GM12878 (cell line): Measurements from ENCODE around the gene NCKAP5. TPM values are rescaled to one million over a fixed set of nuclear protein-coding genes. Genes with fewer than 3 reads are reported as not detected.

Experiments
- ATF7 ChIP-seq: fragments of 450-650 bp; IDR thresholded peaks from 2 replicates; pipeline ENCODE4 v1.6.1; 2016; ENCODE audit warnings: low read depth, mild to moderate bottlenecking
- BCL11A ChIP-seq: IDR thresholded peaks from 2 replicates; pipeline ENCODE4 v1.6.1; 2011; ENCODE audit warnings: low read depth, low read length
- BHLHE40 ChIP-seq, 2 experiments: fragments of 450-650 bp in 1 of 2; IDR thresholded peaks; 2 replicates each; pipeline ENCODE4 v1.6.1; 2011 to 2017; ENCODE audit warnings: low read depth in 2 of 2, borderline replicate concordance in 1 of 2, improper control_type of control experiment in 1 of 2, low read length in 1 of 2, mild to moderate bottlenecking in 1 of 2
- BMI1 ChIP-seq: fragments of 450-650 bp; IDR thresholded peaks from 2 replicates; pipeline ENCODE4 v1.6.1; 2016; ENCODE audit warnings: mild to moderate bottlenecking, moderate library complexity, borderline replicate concordance
- CBX3 ChIP-seq: fragments of 200-600 bp; sonication (generic); IDR thresholded peaks from 2 replicates; pipeline ENCODE4 v1.6.1; 2016; ENCODE audit warnings: low read depth, borderline replicate concordance
- CHD4 ChIP-seq: fragments of 200-600 bp; sonication (generic); IDR thresholded peaks from 2 replicates; pipeline ENCODE4 v1.6.1; 2016; ENCODE audit warnings: mild to moderate bottlenecking
- CREB1 ChIP-seq: IDR thresholded peaks from 2 replicates; pipeline ENCODE4 v1.6.1; 2012; ENCODE audit warnings: low read depth, mild to moderate bottlenecking, inconsistent platforms
- EED ChIP-seq: sonication (generic); IDR thresholded peaks from 2 replicates; pipeline ENCODE4 v1.6.1; 2016; ENCODE audit warnings: antibody characterized with exemption, low read depth
- EGR1 ChIP-seq, 2 experiments: IDR thresholded peaks; 1 replicate in 1 of 2; 2 replicates in 1 of 2; pipeline ENCODE4 v1.6.1; 2011 to 2012; ENCODE audit warnings: low read depth in 2 of 2, low read length in 2 of 2, borderline replicate concordance in 1 of 2, mild to moderate bottlenecking in 1 of 2, moderate library complexity in 1 of 2
- FOXK2 ChIP-seq: fragments of 450-650 bp; IDR thresholded peaks from 2 replicates; pipeline ENCODE4 v1.6.1; 2017; ENCODE audit warnings: mild to moderate bottlenecking, moderate library complexity
- MEF2A ChIP-seq: IDR thresholded peaks from 2 replicates; pipeline ENCODE4 v1.6.1; 2011; ENCODE audit warnings: low read depth, mild to moderate bottlenecking, low read length, moderate library complexity; ENCODE audit not compliant: insufficient read depth
- MEF2B ChIP-seq: fragments of 450-650 bp; IDR thresholded peaks from 2 replicates; pipeline ENCODE4 v1.6.1; 2018; ENCODE audit warnings: mild to moderate bottlenecking, moderate library complexity; ENCODE audit not compliant: partially characterized antibody, poor library complexity, severe bottlenecking
- MYB ChIP-seq: fragments of 150-350 bp; IDR thresholded peaks from 2 replicates; pipeline ENCODE4 v1.6.1; 2014; ENCODE audit warnings: mild to moderate bottlenecking, low read depth, low read length, borderline replicate concordance
- SMAD1 ChIP-seq: fragments of 450-650 bp; IDR thresholded peaks from 2 replicates; pipeline ENCODE4 v1.6.1; 2018; ENCODE audit warnings: mild to moderate bottlenecking, low read depth; ENCODE audit not compliant: partially characterized antibody
- SPI1 ChIP-seq: IDR thresholded peaks from 2 replicates; pipeline ENCODE4 v1.6.1; 2011; ENCODE audit warnings: low read depth, mild to moderate bottlenecking, low read length, moderate library complexity, borderline replicate concordance; ENCODE audit not compliant: insufficient read depth
- SUZ12 ChIP-seq: fragments of 200-600 bp; sonication (generic); IDR thresholded peaks from one replicate; pipeline ENCODE4 v1.6.1; 2018; ENCODE audit warnings: antibody characterized with exemption, mild to moderate bottlenecking; ENCODE audit not compliant: unreplicated experiment
- TCF7 ChIP-seq: IDR thresholded peaks from 2 replicates; pipeline ENCODE4 v1.6.1; 2014; ENCODE audit warnings: antibody characterized with exemption, borderline replicate concordance
- YY1 ChIP-seq: IDR thresholded peaks from 2 replicates; pipeline ENCODE4 v1.6.1; 2011; ENCODE audit warnings: low read depth, mild to moderate bottlenecking, low read length
- ZNF217 ChIP-seq: fragments of 450-650 bp; IDR thresholded peaks from 2 replicates; pipeline ENCODE4 v1.6.1; 2017; ENCODE audit warnings: antibody characterized with exemption, mild to moderate bottlenecking
- ZNF24 ChIP-seq: fragments of 450-650 bp; IDR thresholded peaks from 2 replicates; pipeline ENCODE4 v1.6.1; 2017; ENCODE audit warnings: antibody characterized with exemption, mild to moderate bottlenecking
- ZNF274 ChIP-seq: IDR thresholded peaks from one replicate; pipeline ENCODE4 v1.8.0; 2011; ENCODE audit not compliant: insufficient read length, insufficient read depth
- ZNF384 ChIP-seq: IDR thresholded peaks from 2 replicates; pipeline ENCODE4 v1.6.1; 2012; ENCODE audit warnings: low read depth, mild to moderate bottlenecking, low read length, improper control_type of control experiment, borderline replicate concordance
- polyA plus RNA-seq, 11 experiments: library from polyadenylated mRNA; depleted of rRNA in 4 of 11; unstranded in 6 of 11; stranded (reverse) in 5 of 11; fragments of >200 nt; fragmentation: Nextera tagmentation in 4 of 11; fragmentation: Illumina TruSeq in 1 of 11; extraction: Ambion mirVana in 4 of 11; extraction: Trizol in 1 of 11; gene quantifications; 1 replicate in 1 of 11; 2 replicates in 10 of 11; pipeline versions ENCODE4 v1.2.1 to v1.2.3, GENCODE V29; 2011 to 2016; ENCODE audit warnings: inconsistent platforms in 2 of 11, missing spikeins in 2 of 11, low read depth in 1 of 11
- total RNA-seq, 4 experiments: library from RNA; depleted of rRNA in 3 of 4; stranded (reverse); fragments of >200 nt in 3 of 4; fragmentation: Illumina TruSeq in 1 of 4; extraction: Trizol in 1 of 4; gene quantifications; 2 replicates each; pipeline versions ENCODE4 v1.2.1 to v1.2.3, GENCODE V29; 2013 to 2021
- TF ChIP-seq, protein P1 (sequence below): IDR thresholded peaks from 2 replicates; pipeline ENCODE4 v1.6.1; 2011; ENCODE audit warnings: borderline replicate concordance, low read depth, mild to moderate bottlenecking, moderate library complexity, mixed read lengths, low read length; ENCODE audit not compliant: insufficient read depth; ENCODE audit errors: extremely low read length
- TF ChIP-seq, protein P2 (sequence below): fragments of 150-350 bp; IDR thresholded peaks from 2 replicates; pipeline ENCODE4 v1.6.1; 2016; ENCODE audit warnings: low read depth, low read length
- TF ChIP-seq, protein P3 (sequence below): fragments of 450-650 bp; IDR thresholded peaks from 2 replicates; pipeline ENCODE4 v1.6.1; 2016; ENCODE audit warnings: mild to moderate bottlenecking

The NCKAP5 gene
- total and polyA plus RNA-seq, 10 of the 15 experiments (the other 5 are each of a cell fraction or from before 2014, with no cell fraction given) = 0.06 to 0.44 (median 0.16) TPM

DNA sequence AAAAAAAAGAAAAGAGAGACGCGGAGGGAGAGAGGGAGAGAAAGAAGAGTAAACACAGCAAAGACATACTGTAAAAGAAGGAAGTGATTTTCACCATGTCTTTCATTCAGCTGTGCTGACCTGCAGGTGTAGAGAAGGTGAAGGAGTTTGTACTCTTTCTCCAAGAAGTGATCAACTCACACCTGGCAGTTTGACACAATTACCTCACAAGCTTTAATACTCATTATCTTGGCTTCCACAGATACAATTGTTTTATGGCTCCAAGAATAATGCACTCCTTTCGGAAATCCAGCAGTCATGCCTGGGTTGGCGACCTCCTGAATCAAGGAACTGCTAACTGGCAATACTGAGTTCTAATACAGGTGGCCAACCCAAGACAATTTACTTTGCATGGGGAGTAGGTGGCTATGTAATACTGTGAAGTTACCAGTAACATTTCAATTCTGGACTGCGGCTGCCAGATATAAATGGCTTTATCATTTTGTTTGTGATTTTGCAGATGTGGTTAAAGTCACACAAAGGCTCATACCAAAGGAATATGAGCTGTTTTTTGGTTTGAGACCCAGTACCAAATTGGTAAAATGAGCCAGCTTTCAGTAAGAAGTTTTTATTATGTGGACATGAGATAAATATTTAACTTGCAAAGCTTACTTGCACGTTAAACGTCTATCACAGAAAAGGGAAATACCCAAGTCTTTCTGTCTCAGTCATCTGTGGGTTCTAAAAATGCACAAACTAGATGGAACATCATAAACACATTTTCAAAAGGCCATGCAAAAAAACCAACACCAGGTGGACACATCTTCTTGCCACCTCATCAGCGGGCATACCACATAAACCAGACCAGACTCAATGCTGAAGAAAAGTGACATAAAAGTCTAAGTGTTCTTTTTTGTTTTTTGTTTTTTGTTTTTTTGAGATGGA lies 69.3 kb downstream of the NCKAP5 start (continued):
- TF ChIP-seq, protein P1, sequence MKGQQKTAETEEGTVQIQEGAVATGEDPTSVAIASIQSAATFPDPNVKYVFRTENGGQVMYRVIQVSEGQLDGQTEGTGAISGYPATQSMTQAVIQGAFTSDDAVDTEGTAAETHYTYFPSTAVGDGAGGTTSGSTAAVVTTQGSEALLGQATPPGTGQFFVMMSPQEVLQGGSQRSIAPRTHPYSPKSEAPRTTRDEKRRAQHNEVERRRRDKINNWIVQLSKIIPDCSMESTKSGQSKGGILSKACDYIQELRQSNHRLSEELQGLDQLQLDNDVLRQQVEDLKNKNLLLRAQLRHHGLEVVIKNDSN = no peak
- TF ChIP-seq BMI1 = peak; percentile 65; the same call in 1 of the 2 replicates
- peak; percentile 31 to 55; a peak in 1 of 4 replicates for TF ChIP-seq BHLHE40 (IDR thresholded peaks at IDR 0.05; ENCODE audit: borderline replicate concordance in 1 of 2, low read depth in 2 of 2, low read length in 1 of 2)
- TF ChIP-seq EED = no peak
- no peak for TF ChIP-seq MEF2A
- TF ChIP-seq EGR1 (IDR thresholded peaks at IDR 0.05; ENCODE audit: borderline replicate concordance in 1 of 2, low read depth in 2 of 2, low read length in 2 of 2) = no peak
- no peak for TF ChIP-seq CBX3
- TF ChIP-seq SUZ12 = no peak
- TF ChIP-seq CREB1 = no peak
- no peak for TF ChIP-seq CHD4
- no peak for TF ChIP-seq FOXK2
- peak; percentile 41; the same call in 1 of the 2 replicates for TF ChIP-seq SPI1
- 0 out of 2 replicates have a peak, but pooled peaks have one; percentile 35 for TF ChIP-seq BCL11A
- TF ChIP-seq, protein P2, sequence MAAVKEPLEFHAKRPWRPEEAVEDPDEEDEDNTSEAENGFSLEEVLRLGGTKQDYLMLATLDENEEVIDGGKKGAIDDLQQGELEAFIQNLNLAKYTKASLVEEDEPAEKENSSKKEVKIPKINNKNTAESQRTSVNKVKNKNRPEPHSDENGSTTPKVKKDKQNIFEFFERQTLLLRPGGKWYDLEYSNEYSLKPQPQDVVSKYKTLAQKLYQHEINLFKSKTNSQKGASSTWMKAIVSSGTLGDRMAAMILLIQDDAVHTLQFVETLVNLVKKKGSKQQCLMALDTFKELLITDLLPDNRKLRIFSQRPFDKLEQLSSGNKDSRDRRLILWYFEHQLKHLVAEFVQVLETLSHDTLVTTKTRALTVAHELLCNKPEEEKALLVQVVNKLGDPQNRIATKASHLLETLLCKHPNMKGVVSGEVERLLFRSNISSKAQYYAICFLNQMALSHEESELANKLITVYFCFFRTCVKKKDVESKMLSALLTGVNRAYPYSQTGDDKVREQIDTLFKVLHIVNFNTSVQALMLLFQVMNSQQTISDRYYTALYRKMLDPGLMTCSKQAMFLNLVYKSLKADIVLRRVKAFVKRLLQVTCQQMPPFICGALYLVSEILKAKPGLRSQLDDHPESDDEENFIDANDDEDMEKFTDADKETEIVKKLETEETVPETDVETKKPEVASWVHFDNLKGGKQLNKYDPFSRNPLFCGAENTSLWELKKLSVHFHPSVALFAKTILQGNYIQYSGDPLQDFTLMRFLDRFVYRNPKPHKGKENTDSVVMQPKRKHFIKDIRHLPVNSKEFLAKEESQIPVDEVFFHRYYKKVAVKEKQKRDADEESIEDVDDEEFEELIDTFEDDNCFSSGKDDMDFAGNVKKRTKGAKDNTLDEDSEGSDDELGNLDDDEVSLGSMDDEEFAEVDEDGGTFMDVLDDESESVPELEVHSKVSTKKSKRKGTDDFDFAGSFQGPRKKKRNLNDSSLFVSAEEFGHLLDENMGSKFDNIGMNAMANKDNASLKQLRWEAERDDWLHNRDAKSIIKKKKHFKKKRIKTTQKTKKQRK = no peak
- peak; percentile 19; the same call in 1 of the 2 replicates for TF ChIP-seq ZNF384
- no peak for TF ChIP-seq ZNF274
- TF ChIP-seq, protein P3, sequence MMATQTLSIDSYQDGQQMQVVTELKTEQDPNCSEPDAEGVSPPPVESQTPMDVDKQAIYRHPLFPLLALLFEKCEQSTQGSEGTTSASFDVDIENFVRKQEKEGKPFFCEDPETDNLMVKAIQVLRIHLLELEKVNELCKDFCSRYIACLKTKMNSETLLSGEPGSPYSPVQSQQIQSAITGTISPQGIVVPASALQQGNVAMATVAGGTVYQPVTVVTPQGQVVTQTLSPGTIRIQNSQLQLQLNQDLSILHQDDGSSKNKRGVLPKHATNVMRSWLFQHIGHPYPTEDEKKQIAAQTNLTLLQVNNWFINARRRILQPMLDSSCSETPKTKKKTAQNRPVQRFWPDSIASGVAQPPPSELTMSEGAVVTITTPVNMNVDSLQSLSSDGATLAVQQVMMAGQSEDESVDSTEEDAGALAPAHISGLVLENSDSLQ = peak; percentile 82
- TF ChIP-seq SMAD1 = no peak
- no peak for TF ChIP-seq YY1
- peak; percentile 64 for TF ChIP-seq MEF2B
- peak; percentile 76 for TF ChIP-seq MYB
- peak; percentile 73 for TF ChIP-seq ATF7
- no peak for TF ChIP-seq TCF7
- TF ChIP-seq ZNF24 = peak; percentile 65; the same call in 1 of the 2 replicates
- no peak for TF ChIP-seq ZNF217
